ENCODE measurements around the gene JAZF1.
"Not testable (repeated sequence)": the region's sequence is repeated elsewhere in the genome, so short reads cannot be mapped to it uniquely, and the experiment has no call there.

The JAZF1 gene

DNA sequence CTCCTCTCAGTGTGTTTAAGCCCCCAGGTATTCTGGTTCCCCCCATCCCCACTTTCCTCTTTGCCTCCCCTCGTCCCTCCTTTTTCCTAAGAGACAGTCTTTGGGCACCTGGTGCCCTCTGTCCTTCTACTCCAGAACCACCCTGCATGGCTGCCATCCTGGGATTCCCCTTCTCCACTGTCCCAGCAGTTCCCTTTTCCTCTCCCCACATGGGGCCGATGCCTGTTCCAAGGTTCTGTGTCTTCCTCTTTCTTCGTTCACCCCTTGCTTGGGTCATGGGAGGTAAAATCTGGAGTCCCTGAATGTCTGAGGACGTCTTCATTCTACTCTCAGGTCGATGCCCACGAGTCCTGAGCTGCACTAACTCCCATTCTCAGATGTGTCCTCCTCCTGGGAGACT lies 319.8 kb downstream of the JAZF1 start:
- DNase-seq (ENCODE audit: low read depth in 1 of 2, low spot score in 1 of 2), result peak in 1 of 2 experiments; percentile 14
- TF ChIP-seq, protein P1, sequence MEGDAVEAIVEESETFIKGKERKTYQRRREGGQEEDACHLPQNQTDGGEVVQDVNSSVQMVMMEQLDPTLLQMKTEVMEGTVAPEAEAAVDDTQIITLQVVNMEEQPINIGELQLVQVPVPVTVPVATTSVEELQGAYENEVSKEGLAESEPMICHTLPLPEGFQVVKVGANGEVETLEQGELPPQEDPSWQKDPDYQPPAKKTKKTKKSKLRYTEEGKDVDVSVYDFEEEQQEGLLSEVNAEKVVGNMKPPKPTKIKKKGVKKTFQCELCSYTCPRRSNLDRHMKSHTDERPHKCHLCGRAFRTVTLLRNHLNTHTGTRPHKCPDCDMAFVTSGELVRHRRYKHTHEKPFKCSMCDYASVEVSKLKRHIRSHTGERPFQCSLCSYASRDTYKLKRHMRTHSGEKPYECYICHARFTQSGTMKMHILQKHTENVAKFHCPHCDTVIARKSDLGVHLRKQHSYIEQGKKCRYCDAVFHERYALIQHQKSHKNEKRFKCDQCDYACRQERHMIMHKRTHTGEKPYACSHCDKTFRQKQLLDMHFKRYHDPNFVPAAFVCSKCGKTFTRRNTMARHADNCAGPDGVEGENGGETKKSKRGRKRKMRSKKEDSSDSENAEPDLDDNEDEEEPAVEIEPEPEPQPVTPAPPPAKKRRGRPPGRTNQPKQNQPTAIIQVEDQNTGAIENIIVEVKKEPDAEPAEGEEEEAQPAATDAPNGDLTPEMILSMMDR (IDR thresholded peaks at IDR 0.05; ENCODE audit: insufficient read depth, low read length), result no peak
- TF ChIP-seq, protein P2, sequence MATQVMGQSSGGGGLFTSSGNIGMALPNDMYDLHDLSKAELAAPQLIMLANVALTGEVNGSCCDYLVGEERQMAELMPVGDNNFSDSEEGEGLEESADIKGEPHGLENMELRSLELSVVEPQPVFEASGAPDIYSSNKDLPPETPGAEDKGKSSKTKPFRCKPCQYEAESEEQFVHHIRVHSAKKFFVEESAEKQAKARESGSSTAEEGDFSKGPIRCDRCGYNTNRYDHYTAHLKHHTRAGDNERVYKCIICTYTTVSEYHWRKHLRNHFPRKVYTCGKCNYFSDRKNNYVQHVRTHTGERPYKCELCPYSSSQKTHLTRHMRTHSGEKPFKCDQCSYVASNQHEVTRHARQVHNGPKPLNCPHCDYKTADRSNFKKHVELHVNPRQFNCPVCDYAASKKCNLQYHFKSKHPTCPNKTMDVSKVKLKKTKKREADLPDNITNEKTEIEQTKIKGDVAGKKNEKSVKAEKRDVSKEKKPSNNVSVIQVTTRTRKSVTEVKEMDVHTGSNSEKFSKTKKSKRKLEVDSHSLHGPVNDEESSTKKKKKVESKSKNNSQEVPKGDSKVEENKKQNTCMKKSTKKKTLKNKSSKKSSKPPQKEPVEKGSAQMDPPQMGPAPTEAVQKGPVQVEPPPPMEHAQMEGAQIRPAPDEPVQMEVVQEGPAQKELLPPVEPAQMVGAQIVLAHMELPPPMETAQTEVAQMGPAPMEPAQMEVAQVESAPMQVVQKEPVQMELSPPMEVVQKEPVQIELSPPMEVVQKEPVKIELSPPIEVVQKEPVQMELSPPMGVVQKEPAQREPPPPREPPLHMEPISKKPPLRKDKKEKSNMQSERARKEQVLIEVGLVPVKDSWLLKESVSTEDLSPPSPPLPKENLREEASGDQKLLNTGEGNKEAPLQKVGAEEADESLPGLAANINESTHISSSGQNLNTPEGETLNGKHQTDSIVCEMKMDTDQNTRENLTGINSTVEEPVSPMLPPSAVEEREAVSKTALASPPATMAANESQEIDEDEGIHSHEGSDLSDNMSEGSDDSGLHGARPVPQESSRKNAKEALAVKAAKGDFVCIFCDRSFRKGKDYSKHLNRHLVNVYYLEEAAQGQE (IDR thresholded peaks at IDR 0.05; ENCODE audit: insufficient replicate concordance, low read depth), result no peak
- TF ChIP-seq SPI1 (IDR thresholded peaks at IDR 0.05; ENCODE audit: borderline replicate concordance, low read depth) (peak; percentile 88), POLR2AphosphoS5 (IDR thresholded peaks at IDR 0.05; ENCODE audit: low read depth) (no peak), GABPA (IDR thresholded peaks at IDR 0.05; ENCODE audit: low read depth) (no peak)

GRCh38 chr7:27856703-27857485 lies 323.7 kb downstream of the JAZF1 start:
- not testable (repeated sequence) for H3K4me3 ChIP-seq (replicated peaks; ENCODE audit: insufficient read depth, low read length); H3K27me3 ChIP-seq (ENCODE audit: insufficient read depth, poor library complexity, severe bottlenecking); H3K27ac ChIP-seq (replicated peaks); DNase-seq (ENCODE audit: low read depth in 1 of 2, low spot score in 1 of 2)

More for the DNA sequence above, 319.8 kb downstream of the JAZF1 start:
- Histone ChIP-seq H3K4me3 (replicated peaks; ENCODE audit: insufficient read depth, low read length) (no peak overlapping the region), H3K27me3 (ENCODE audit: insufficient read depth, poor library complexity, severe bottlenecking) (no peaks in the 10 kb centered on the region), H3K27ac (replicated peaks) (no peak overlapping the region)

GRCh38 chr7:27850531-27850930 lies 330.1 kb downstream of the JAZF1 start:
- no peak for DNase-seq (ENCODE audit: low read depth in 1 of 2, low spot score in 1 of 2)
- H3K4me3 ChIP-seq (replicated peaks; ENCODE audit: insufficient read depth, low read length), result no peak overlapping the region
- no peak overlapping the region for H3K27ac ChIP-seq (replicated peaks)
- TF ChIP-seq, protein P2 (IDR thresholded peaks at IDR 0.05; ENCODE audit: insufficient replicate concordance, low read depth), result no peak
- no peak for TF ChIP-seq POLR2AphosphoS5 (IDR thresholded peaks at IDR 0.05; ENCODE audit: low read depth)
- TF ChIP-seq, protein P1 (IDR thresholded peaks at IDR 0.05; ENCODE audit: insufficient read depth, low read length), result no peak
- TF ChIP-seq SPI1 (IDR thresholded peaks at IDR 0.05; ENCODE audit: borderline replicate concordance, low read depth), result no peak
- TF ChIP-seq GABPA (IDR thresholded peaks at IDR 0.05; ENCODE audit: low read depth), result no peak
- H3K27me3 ChIP-seq (ENCODE audit: insufficient read depth, poor library complexity, severe bottlenecking), result no peaks in the 10 kb centered on the region

GRCh38 chr7:27846388-27846787 lies 334.2 kb downstream of the JAZF1 start:
- Histone ChIP-seq H3K27me3 (ENCODE audit: insufficient read depth, poor library complexity, severe bottlenecking) (no peaks in the 10 kb centered on the region), H3K4me3 (replicated peaks; ENCODE audit: insufficient read depth, low read length) (no peak overlapping the region), H3K27ac (replicated peaks) (no peak overlapping the region)
- DNase-seq (ENCODE audit: low read depth in 1 of 2, low spot score in 1 of 2), result no peak
- TF ChIP-seq, protein P2 (IDR thresholded peaks at IDR 0.05; ENCODE audit: insufficient replicate concordance, low read depth), result no peak
- TF ChIP-seq POLR2AphosphoS5 (IDR thresholded peaks at IDR 0.05; ENCODE audit: low read depth) (no peak), GABPA (IDR thresholded peaks at IDR 0.05; ENCODE audit: low read depth) (no peak), SPI1 (IDR thresholded peaks at IDR 0.05; ENCODE audit: borderline replicate concordance, low read depth) (no peak)
- TF ChIP-seq, protein P1 (IDR thresholded peaks at IDR 0.05; ENCODE audit: insufficient read depth, low read length), result no peak

Measured in HL-60 (cell line).